WTC11 (cell line): ENCODE measurements around the gene NDST4.

ENCODE experiments used
- MAX ChIP-seq: sonication (generic); formaldehyde crosslinking; IDR thresholded peaks from 2 replicates; pipeline ENCODE4 v1.8.0; 2022; ENCODE audit warnings: mild to moderate bottlenecking, missing genetic modification reagents
- NFE2L1 ChIP-seq: sonication (generic); formaldehyde crosslinking; IDR thresholded peaks from 2 replicates; pipeline ENCODE4 v1.8.1; 2023; ENCODE audit warnings: missing genetic modification reagents

- TF ChIP-seq MAX (no peak), NFE2L1 (no peak)
These were observed 36.7 kb downstream of the NDST4 start for GRCh38 chr4:115076691-115077090.
